Measurements from ENCODE around the gene POLR2B. TPM values are rescaled to one million over a fixed set of nuclear protein-coding genes. Genes with fewer than 3 reads are reported as not detected.

The POLR2B gene
- total RNA-seq = 101 and 126 TPM in 2 replicates

GRCh38 chr4:56978750-56979303 is at the start of gene POLR2B:
POLR2B (plus strand) TSS chr4:56978896; CDS start chr4:56978986, 90 bp downstream.

GRCh38 chr4:56977321-56978012 is 1.2 kb upstream of the POLR2B start, which contains the start of gene NOA1:
NOA1 (minus strand) TSS chr4:56977606; CDS start chr4:56977585, 21 bp downstream.

Other genes starting within 250 kb of the POLR2B start
- gene SPINK2, start 157.2 kb upstream of the POLR2B start, total RNA-seq = not detected in 2 replicates
- 23.4 and 40.6 TPM in 2 replicates for gene REST, start 71.0 kb upstream of the POLR2B start, total RNA-seq
- 12.7 and 14.7 TPM in 2 replicates for gene NOA1, start 1.3 kb upstream of the POLR2B start, total RNA-seq
- gene IGFBP7, start 131.5 kb downstream of the POLR2B start, total RNA-seq = 579 and 2,784 TPM in 2 replicates